NCI-H510A treated with DMSO at 0.1 percent for 48 hours (cell line): Measurements from ENCODE around the gene CXADR.
A peak's percentile ranks its signal among the peaks of the same experiment; 100 is the strongest.

Experiments
- DNase-seq: peaks from one replicate; lab custom pipeline; 2025; lab: John Stamatoyannopoulos, UW

The CXADR gene

DNA sequence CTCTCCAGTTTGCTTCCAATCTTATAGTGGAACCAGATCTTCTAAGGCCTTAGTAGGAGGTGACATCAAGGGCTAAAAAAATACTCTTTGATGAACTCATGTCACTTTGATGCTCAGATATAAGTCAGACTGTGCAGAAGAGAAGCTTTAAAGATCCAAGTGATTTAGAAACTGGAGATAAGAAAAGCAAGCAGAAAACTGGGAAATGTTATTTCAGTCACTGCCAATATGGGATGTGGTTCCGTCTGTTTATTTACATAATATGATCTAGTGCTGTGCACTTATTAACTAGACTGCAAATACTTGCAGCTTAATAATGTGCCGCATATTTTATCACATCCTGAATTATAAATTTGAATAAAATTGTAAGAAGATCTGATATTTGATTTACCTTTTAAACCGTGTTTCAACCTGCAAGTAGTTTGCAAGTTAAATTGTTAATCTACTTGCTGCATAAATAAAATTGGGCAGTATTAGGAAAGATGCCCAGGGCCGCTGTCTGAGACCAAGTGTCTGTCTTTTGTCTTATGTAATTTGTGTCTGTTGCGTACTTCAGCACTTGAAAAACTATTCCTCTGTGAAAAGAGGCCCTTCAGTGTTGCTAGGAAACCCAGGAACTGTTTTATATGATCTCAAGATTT lies 29.6 kb downstream of the CXADR start:
- peak; percentile 3 for DNase-seq

GRCh38 chr21:17545007-17545406 lies 32.2 kb downstream of the CXADR start:
- DNase-seq: no peak

DNA sequence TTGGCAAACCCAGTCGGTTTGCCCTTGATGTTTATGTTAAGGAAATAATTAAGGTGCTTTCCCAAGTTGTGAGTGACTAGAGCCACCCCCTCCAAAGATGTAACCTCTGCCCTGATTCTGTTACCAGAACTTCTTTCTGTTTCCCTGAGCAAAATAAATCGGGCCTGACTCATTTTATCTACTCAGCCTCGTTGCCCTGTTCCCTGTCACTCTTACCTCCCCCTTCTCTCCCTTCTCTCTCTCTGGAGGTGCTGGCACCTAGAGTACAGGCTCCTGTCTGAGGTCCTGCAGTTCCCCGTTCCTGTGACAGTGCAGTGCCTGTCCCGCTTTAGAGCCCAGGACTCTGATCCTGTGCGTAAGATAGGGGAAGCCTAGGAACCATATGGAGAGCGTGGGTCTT lies 35.4 kb downstream of the CXADR start:
- DNase-seq: no peak

- no peak for DNase-seq
Observed at GRCh38 chr21:17550671-17551308, 37.9 kb downstream of the CXADR start.

GRCh38 chr21:17552410-17552809 lies 39.6 kb downstream of the CXADR start:
- DNase-seq: no peak

DNA sequence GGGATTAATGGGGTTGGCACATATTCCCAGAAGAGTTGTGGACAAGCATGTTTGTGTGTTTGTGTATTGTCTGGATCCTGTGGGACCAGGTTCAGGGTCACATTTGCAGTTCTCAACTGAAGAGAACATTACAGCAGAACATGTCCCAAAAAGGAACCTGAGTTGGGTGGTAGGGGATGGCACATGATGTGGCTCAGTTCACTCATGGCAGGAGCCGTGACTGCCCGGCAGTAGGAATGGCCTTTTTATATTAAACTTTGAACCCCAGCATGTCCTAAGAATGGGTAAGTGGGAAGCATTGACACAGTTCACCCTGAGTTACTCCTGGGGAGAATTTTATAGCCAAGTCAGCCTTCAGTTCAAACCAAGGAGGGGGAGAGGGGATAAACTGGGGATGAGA lies 41.3 kb downstream of the CXADR start:
- no peak for DNase-seq

- DNase-seq: no peak
Observed at GRCh38 chr21:17554679-17555465, 42.0 kb downstream of the CXADR start.

DNA sequence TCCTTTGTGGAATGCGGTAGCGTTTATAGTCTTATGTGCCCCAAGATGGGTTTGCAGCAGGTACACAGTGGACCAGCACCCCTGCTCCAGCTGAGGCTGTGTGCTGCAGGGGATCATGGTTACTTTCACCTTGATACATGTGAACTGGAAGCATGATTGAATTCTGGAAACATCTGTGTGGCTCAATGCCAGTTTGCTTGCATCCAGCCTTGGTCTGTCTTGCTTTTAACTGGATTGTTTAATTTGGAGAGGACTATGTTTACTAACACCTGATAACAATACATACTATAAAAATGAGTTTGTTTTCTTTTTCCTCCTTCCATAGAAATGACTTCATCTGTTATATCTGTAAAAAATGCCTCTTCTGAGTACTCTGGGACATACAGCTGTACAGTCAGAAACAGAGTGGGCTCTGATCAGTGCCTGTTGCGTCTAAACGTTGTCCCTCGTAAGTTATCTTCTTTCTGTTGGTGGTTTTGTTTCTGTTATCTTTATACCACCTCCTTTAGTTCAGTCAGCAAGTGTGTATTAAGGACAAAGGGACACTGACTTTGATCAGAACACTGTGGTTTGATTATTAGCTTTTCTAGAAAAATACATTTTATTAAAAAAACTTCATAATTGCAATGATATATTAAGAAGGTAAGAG lies 47.7 kb downstream of the CXADR start:
- DNase-seq: no peak

DNA sequence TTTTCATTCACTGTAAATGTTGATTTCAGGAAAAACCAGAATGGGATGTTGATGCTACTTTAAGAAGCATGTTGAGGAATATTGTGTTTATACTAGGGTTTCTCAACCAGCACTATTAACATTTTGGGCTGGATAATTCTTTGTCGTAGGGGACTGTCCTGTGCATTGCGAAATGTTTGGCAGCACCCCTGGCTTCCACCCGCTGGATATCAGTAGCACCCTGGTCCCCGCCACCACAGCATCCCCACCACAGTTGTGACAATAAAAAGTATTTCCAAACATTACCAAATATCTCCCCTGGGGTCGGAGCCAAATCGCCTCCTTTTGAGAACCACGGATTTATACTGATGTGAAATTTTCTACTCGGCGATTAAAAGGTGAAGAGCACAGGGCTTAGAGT lies 57.9 kb downstream of the CXADR start:
- no peak for DNase-seq

- DNase-seq: no peak
Observed at GRCh38 chr21:17572431-17572830, 59.6 kb downstream of the CXADR start.

- DNase-seq: no peak
Observed at GRCh38 chr21:17575076-17575475, 62.2 kb downstream of the CXADR start.

DNA sequence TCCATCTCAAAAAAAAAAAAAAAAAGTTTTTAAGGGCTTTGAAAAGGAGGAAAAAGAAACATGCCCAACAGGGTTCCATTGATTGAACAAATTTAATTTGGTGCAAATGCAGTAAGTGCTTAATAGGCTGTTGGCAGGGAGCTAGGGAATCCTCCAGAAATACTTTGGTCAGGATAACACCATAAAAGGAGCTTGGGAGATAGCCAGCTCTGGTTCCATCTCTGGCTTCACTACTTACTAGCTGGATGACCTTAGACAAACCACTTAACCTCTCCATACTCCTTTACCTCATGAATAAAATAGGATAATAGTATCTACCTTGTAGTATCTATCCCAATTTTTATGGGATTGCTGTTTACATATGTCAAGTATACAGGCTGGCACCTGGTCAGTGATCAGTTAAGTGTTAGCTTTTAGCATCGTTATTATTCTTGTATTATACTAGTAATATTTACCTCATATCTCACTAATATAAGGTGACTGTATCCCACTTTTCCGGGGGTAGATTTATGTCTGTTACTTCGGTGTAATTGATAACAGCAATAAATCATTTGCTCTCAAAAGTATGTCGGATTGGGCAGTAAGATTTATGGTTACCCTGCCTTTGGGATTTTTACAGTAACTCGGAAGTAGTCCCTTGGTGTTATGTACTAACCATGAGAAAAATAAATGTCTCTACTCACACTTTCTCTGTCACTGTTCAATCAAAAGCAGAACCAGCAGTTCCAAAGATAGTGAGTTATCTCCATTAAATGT lies 63.4 kb downstream of the CXADR start:
- DNase-seq: no peak

- no peak for DNase-seq
Observed at GRCh38 chr21:17577701-17578100, 64.9 kb downstream of the CXADR start.

DNA sequence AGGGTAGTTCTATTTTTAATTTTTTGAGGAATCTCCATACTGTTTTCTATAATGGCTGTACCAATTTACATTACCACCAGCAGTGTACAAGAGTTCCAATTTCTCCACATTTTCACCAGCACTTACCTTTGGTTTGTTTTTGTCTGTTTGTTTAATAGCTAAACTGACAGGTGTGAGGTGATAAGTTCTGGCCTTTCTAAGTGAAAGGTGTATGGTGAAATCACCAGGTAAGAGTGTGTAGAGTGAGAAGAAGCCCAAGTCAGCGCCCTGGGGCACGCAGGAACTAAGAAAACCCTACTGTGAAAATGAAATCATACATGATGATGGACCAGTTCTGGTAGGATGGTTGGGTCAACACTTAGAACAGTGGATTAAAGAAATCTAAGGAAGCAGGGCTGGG lies 65.3 kb downstream of the CXADR start:
- DNase-seq: peak; percentile 1

DNA sequence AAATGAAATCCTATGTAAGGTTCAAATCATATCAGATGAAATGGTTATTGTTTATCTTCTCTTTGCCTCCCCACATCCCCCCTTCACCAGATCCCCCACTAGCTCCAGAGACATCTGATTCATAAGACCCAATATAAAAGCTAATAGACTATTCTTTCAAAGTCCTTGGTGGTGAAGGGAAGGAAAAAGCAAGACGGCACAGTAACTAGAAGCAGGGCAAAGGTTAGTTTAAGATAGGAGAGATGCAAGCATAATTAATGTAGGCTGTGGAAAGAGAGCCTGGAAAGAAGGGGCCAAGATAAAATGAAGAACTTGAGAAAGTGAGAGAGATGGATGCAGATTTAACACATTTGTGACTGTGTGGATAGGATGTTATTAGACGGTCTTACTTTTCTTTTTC lies 66.0 kb downstream of the CXADR start:
- DNase-seq: no peak

DNA sequence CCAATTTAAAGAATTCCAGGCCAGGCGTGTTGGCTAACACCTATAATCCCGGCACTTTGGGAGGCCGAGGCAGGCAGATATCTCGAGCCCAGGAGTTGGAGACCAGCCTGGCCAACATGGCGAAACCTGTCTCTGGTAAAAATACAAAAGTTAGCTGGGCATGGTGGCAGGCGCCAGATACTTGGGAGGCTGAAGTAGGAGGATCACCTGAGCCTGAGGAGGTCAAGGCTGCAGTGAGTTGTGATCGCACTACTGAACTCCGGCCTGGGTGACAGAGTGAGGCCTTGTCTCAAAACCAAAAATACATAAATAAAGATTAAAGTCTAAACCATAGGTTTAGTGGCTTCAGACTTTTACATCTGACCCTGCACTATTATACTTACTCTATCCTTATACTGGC lies 67.5 kb downstream of the CXADR start:
- no peak for DNase-seq

DNA sequence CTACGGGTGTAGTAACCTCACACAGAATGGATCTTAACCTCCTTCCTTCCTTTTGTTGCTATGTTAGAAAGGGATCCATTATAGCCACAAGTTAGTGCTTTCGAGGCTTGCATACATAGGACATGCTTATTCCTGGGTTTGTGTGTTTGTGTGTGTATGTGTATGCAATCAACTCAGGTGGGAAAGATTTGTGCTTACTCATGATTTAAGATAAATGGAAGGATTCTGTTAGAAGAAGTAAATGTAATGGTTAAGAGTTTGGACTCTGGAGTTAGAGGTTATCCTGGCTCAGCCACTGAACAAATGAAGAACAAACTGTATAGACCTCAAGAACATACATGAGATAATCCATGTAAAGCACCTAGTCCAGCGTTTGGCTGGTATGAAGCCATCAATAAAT lies 71.1 kb downstream of the CXADR start:
- no peak for DNase-seq

GRCh38 chr21:17585875-17586450 lies 73.1 kb downstream of the CXADR start:
- DNase-seq: peak; percentile 44

DNA sequence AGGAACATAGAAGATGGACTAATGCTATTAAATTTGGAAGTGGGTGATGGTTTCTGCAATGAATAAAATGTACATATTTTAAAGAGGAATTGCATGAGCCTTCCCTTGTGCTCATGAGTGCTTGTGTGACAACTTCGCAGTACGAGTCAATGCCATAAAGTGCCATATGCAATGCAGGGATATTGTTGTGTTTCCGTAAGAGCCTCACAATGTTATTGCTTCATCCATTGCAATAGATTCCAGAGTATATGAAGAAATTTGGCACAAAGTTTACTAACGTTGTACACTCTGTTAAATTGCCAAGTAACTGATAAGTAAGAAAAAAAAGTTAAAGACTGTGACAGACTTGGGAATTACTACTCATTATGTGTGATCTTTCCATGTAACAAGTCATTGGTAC lies 77.6 kb downstream of the CXADR start:
- DNase-seq: no peak

GRCh38 chr21:17597680-17598079 lies 84.8 kb downstream of the CXADR start:
- DNase-seq: no peak

GRCh38 chr21:17598437-17598836 lies 85.6 kb downstream of the CXADR start:
- no peak for DNase-seq

- no peak for DNase-seq
Observed at GRCh38 chr21:17602874-17603273, 90.0 kb downstream of the CXADR start.
